ENCODE measurements around the gene FLOT1. TPM values are rescaled to one million over a fixed set of nuclear protein-coding genes. Genes with fewer than 3 reads are reported as not detected.

The FLOT1 gene
- total and polyA plus RNA-seq, 2 of the 13 experiments (the other 11 are each of a cell fraction or from before 2014, with no cell fraction given) = 82.3 to 130 TPM

DNA sequence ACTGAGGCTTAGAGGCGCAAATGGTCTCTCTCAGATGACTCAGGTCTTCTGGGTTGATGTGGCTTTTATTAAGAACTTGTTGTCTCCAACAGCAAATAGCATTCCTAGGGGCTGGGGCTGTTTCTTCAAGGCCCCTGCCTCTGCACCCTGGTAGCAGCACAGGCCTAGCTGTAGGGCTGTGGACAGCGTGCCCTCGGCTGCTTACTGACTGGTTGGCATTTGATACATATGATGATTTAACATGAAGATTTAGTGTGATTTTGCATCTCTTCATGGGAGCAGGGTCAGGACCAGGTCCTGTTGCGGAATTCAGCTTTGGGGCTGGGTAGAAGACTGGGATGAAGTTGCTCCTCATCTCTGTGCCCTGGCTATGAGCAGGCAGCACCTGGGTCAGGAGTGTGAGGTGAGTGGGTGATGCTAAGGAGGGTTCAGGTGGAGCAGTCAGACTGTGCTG is 26.2 kb upstream of the FLOT1 start (continued):
- TF ChIP-seq IRF2 (CRISPR knock-in tag; IDR thresholded peaks at IDR 0.05) (no peak), ZNF337 (CRISPR knock-in tag; IDR thresholded peaks at IDR 0.05; ENCODE audit: borderline replicate concordance, low read depth) (no peak)

DNA sequence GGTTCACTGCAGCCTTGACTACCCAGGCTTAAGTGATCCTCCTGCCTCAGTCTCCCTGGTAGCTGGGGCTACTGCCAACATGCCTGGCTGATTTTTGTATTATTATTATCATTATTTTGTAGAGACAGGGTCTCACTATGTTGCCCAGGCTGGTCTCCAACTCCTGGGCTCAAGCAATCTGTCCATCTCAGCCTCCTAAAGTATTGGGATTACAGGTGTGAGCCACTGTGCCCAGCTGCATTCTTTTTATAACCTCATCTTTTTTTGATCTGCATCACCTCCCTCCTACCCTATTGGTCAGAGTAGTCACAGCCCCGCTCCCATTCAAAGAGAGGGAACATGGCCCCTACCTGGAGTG is 25.4 kb upstream of the FLOT1 start:
- H3K4me3 ChIP-seq (replicated peaks in 1 of 3; ENCODE audit: insufficient read depth in 1 of 3, low read depth in 2 of 3, low read length in 3 of 3) = no peak overlapping the region
- no peaks in the 10 kb centered on the region for H3K9me3 ChIP-seq (ENCODE audit: low read length)
- H3K27ac ChIP-seq (ENCODE audit: extremely low read length, insufficient read depth, low read length) = peak overlapping the region; percentile 98
- no peaks in the 10 kb centered on the region for H3K27me3 ChIP-seq (ENCODE audit: control insufficient read depth in 1 of 2, insufficient read depth in 2 of 2, low read length in 2 of 2)
- WGBS (ENCODE audit: low lambda C conversion rate) = 100% methylated on average over 1 of the region's 1 CpG
- in situ Hi-C loops (cut with HindIII; ENCODE audit: extremely low pct_ligation_motif_present, low pct_unique_long_range_greater_than_20kb) (no loop called here), intact Hi-C loops (cut with micrococcal nuclease; ENCODE audit: unreplicated experiment) (loop anchor here (2.0 kb wide), 1 partner anchor 61 kb away; no protein-coding TSS in a partner anchor)
- H3K4me2 ChIP-seq (ENCODE audit: low read depth, low read length) = 0 out of 2 replicates have a peak overlapping the region, but pooled peaks have one; percentile 90
- FAIRE-seq (no peak), ATAC-seq (no peak), DNase-seq (ENCODE audit: low spot score) (no peak)
- BruUV-seq (replicated peaks) = no TSS peak
- no peak overlapping the region for H2AFZ ChIP-seq (ENCODE audit: low read length)
- CTCF ChIA-PET (ENCODE audit: low intra/inter-chr PET ratio, low total read pairs) = no interaction called here
- H3K79me2 ChIP-seq (ENCODE audit: insufficient read depth, low read length) = no peaks in the 10 kb centered on the region
- H3K9ac ChIP-seq (ENCODE audit: insufficient read depth, low read depth, low read length) = no peak overlapping the region
- no peaks in the 10 kb centered on the region for H4K20me1 ChIP-seq (ENCODE audit: insufficient read depth, low read length)
- TF ChIP-seq ZSCAN31 (CRISPR knock-in tag; IDR thresholded peaks at IDR 0.05; ENCODE audit: low read depth) = 0 out of 2 replicates have a peak, but pooled peaks have one; percentile 24
- TF ChIP-seq, protein P1, sequence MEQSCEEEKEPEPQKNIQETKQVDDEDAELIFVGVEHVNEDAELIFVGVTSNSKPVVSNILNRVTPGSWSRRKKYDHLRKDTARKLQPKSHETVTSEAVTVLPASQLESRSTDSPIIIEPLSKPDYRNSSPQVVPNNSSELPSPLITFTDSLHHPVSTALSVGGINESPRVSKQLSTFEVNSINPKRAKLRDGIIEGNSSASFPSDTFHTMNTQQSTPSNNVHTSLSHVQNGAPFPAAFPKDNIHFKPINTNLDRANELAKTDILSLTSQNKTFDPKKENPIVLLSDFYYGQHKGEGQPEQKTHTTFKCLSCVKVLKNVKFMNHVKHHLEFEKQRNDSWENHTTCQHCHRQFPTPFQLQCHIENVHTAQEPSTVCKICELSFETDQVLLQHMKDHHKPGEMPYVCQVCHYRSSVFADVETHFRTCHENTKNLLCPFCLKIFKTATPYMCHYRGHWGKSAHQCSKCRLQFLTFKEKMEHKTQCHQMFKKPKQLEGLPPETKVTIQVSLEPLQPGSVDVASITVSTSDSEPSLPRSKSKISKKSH (CRISPR knock-in tag; IDR thresholded peaks at IDR 0.05; ENCODE audit: borderline replicate concordance) = no peak
- no peak for TF ChIP-seq MAZ (IDR thresholded peaks at IDR 0.05; ENCODE audit: borderline replicate concordance, low read depth, low read length)
- TF ChIP-seq MAZ (CRISPR knock-in tag; IDR thresholded peaks at IDR 0.05; ENCODE audit: low read depth) = peak; percentile 6; the same call in 1 of the 2 replicates
- TF ChIP-seq ZNF788 (CRISPR knock-in tag; IDR thresholded peaks at IDR 0.05; ENCODE audit: borderline replicate concordance) = 0 out of 2 replicates have a peak, but pooled peaks have one; percentile 20
- TF ChIP-seq, protein P2, sequence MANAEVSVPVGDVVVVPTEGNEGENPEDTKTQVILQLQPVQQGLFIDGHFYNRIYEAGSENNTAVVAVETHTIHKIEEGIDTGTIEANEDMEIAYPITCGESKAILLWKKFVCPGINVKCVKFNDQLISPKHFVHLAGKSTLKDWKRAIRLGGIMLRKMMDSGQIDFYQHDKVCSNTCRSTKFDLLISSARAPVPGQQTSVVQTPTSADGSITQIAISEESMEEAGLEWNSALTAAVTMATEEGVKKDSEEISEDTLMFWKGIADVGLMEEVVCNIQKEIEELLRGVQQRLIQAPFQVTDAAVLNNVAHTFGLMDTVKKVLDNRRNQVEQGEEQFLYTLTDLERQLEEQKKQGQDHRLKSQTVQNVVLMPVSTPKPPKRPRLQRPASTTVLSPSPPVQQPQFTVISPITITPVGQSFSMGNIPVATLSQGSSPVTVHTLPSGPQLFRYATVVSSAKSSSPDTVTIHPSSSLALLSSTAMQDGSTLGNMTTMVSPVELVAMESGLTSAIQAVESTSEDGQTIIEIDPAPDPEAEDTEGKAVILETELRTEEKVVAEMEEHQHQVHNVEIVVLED (CRISPR knock-in tag; IDR thresholded peaks at IDR 0.05; ENCODE audit: borderline replicate concordance) = 0 out of 2 replicates have a peak, but pooled peaks have one; percentile 29
- TF ChIP-seq ZNF121 (CRISPR knock-in tag; IDR thresholded peaks at IDR 0.05) = peak; percentile 79
- 0 out of 2 replicates have a peak, but pooled peaks have one; percentile 6 for TF ChIP-seq NFYC (CRISPR knock-in tag; IDR thresholded peaks at IDR 0.05)
- no peak for TF ChIP-seq JUND (CRISPR knock-in tag; IDR thresholded peaks at IDR 0.05)
- TF ChIP-seq HDAC2 (CRISPR knock-in tag; IDR thresholded peaks at IDR 0.05) = 0 out of 2 replicates have a peak, but pooled peaks have one; percentile 4
- H3K4me1 ChIP-seq (ENCODE audit: insufficient read depth, low read length) = peaks cover 91% of the 10 kb centered on the region
- no peaks in the 10 kb centered on the region for H3K36me3 ChIP-seq (replicated peaks in 1 of 2; ENCODE audit: control insufficient read depth in 1 of 2, insufficient read depth in 2 of 2, low read length in 2 of 2)
- POLR2A ChIA-PET = interaction anchor here (0.7 to 11.8 kb wide), 6 partner anchors 9 to 46 kb away, joined by 4 to 414 read pairs (median 42); partner anchors contain the start of genes FLOT1 and IER3
